ENCODE results near the gene NNT.

DNA sequence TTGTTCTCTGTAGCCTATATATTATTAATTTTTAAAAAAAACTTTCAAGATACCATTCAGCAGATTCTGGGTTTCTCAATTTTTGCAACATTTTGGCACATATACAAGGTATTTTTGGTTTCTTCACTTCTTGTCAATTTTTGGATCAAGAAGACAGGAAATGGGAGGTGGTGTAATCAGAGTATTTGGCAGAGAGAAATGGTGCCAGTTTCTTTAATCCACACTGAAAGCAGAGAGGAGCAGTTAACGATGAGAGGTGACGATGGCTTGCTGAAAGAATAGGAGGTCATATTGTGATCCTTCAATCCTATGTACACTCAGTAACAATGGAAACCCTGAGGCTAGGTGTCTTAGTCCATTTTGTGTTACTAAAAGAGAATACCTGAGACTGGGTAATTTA, 16.4 kb downstream of the NNT start:
- TF ChIP-seq POLR2A (IDR thresholded peaks at IDR 0.05) (no peak), EP300 (IDR thresholded peaks at IDR 0.05; ENCODE audit: low read depth) (no peak), POLR2AphosphoS5 (IDR thresholded peaks at IDR 0.05) (no peak)
- TF ChIP-seq, protein P1, sequence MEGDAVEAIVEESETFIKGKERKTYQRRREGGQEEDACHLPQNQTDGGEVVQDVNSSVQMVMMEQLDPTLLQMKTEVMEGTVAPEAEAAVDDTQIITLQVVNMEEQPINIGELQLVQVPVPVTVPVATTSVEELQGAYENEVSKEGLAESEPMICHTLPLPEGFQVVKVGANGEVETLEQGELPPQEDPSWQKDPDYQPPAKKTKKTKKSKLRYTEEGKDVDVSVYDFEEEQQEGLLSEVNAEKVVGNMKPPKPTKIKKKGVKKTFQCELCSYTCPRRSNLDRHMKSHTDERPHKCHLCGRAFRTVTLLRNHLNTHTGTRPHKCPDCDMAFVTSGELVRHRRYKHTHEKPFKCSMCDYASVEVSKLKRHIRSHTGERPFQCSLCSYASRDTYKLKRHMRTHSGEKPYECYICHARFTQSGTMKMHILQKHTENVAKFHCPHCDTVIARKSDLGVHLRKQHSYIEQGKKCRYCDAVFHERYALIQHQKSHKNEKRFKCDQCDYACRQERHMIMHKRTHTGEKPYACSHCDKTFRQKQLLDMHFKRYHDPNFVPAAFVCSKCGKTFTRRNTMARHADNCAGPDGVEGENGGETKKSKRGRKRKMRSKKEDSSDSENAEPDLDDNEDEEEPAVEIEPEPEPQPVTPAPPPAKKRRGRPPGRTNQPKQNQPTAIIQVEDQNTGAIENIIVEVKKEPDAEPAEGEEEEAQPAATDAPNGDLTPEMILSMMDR (IDR thresholded peaks at IDR 0.05), result no peak
